ENCODE results near the gene UBE2D1. TPM values are rescaled to one million over a fixed set of nuclear protein-coding genes. Genes with fewer than 3 reads are reported as not detected.

The UBE2D1 gene
- total RNA-seq, 1 donor from 2014 or later, result 56.6 TPM

- H3K36me3 ChIP-seq, result no peaks in the 10 kb centered on the region
- H3K4me2 ChIP-seq, result no peak overlapping the region
- peaks cover 6% of the 10 kb centered on the region for H3K4me1 Mint-ChIP-seq
- H3K4me1 ChIP-seq, result no peaks in the 10 kb centered on the region
- H2AFZ ChIP-seq (replicated peaks), result no peak overlapping the region
- H3F3A ChIP-seq (ENCODE audit: low read depth), result no peaks in the 10 kb centered on the region
- H3K4me3 ChIP-seq, result no peak overlapping the region
- no peak overlapping the region for H3K27ac Mint-ChIP-seq
- no peak for DNase-seq (ENCODE audit: low spot score)
- H3K27me3 Mint-ChIP-seq (ENCODE audit: insufficient read depth, low read depth), result no peaks in the 10 kb centered on the region
- no peaks in the 10 kb centered on the region for H3K27me3 ChIP-seq
- H3K36me3 Mint-ChIP-seq, result no peaks in the 10 kb centered on the region
- H3K27ac ChIP-seq, result no peak overlapping the region
- H3K9me3 Mint-ChIP-seq, result no peaks in the 10 kb centered on the region
- no peaks in the 10 kb centered on the region for H3K9me3 ChIP-seq (ENCODE audit: low read depth)
- H3K4me3 Mint-ChIP-seq, result no peak overlapping the region
- H3K79me2 ChIP-seq (ENCODE audit: low read depth), result peaks cover 65% of the 10 kb centered on the region
- peaks cover 12% of the 10 kb centered on the region for H4K20me1 ChIP-seq (ENCODE audit: low read depth)
- no peak overlapping the region for H3K9ac ChIP-seq
- TF ChIP-seq EZH2phosphoT487 (IDR thresholded peaks at IDR 0.05) (no peak), EZH2 (IDR thresholded peaks at IDR 0.05) (no peak), CTCF (IDR thresholded peaks at IDR 0.05) (no peak)
These were observed 21.9 kb downstream of the UBE2D1 start for GRCh38 chr10:58356756-58357155.

- H3F3A ChIP-seq (ENCODE audit: low read depth), result no peaks in the 10 kb centered on the region
- peaks cover 50% of the 10 kb centered on the region for H3K79me2 ChIP-seq (ENCODE audit: low read depth)
- Mint-ChIP-seq H3K36me3 (no peaks in the 10 kb centered on the region), H3K4me1 (peaks cover 3% of the 10 kb centered on the region), H3K9me3 (no peaks in the 10 kb centered on the region), H3K4me3 (no peak overlapping the region), H3K27ac (no peak overlapping the region), H3K27me3 (ENCODE audit: insufficient read depth, low read depth) (no peaks in the 10 kb centered on the region)
- H4K20me1 ChIP-seq (ENCODE audit: low read depth), result peaks cover 12% of the 10 kb centered on the region
- H3K4me3 ChIP-seq, result no peak overlapping the region
- H3K27ac ChIP-seq, result no peak overlapping the region
- H3K9me3 ChIP-seq (ENCODE audit: low read depth), result no peaks in the 10 kb centered on the region
- no peak for TF ChIP-seq EZH2phosphoT487 (IDR thresholded peaks at IDR 0.05)
- TF ChIP-seq CTCF (IDR thresholded peaks at IDR 0.05), result no peak
- no peak for TF ChIP-seq EZH2 (IDR thresholded peaks at IDR 0.05)
- H3K27me3 ChIP-seq, result no peaks in the 10 kb centered on the region
- no peaks in the 10 kb centered on the region for H3K4me1 ChIP-seq
- no peak overlapping the region for H3K9ac ChIP-seq
- no peak overlapping the region for H3K4me2 ChIP-seq
- peaks cover 3% of the 10 kb centered on the region for H3K36me3 ChIP-seq
- no peak overlapping the region for H2AFZ ChIP-seq (replicated peaks)
- DNase-seq (ENCODE audit: low spot score), result no peak
These were observed 23.6 kb downstream of the UBE2D1 start for GRCh38 chr10:58358314-58358933.

- no peak overlapping the region for H2AFZ ChIP-seq (replicated peaks)
- no peaks in the 10 kb centered on the region for H3K27me3 Mint-ChIP-seq (ENCODE audit: insufficient read depth, low read depth)
- H3K4me2 ChIP-seq, result no peak overlapping the region
- no peak for DNase-seq (ENCODE audit: low spot score)
- no peaks in the 10 kb centered on the region for H3K36me3 Mint-ChIP-seq
- no peak overlapping the region for H3K4me3 Mint-ChIP-seq
- H3K27me3 ChIP-seq, result no peaks in the 10 kb centered on the region
- H3K4me1 Mint-ChIP-seq, result peaks cover 3% of the 10 kb centered on the region
- TF ChIP-seq CTCF (IDR thresholded peaks at IDR 0.05) (no peak), EZH2phosphoT487 (IDR thresholded peaks at IDR 0.05) (no peak), EZH2 (IDR thresholded peaks at IDR 0.05) (no peak)
- H3F3A ChIP-seq (ENCODE audit: low read depth), result no peaks in the 10 kb centered on the region
- no peak overlapping the region for H3K9ac ChIP-seq
- peaks cover 45% of the 10 kb centered on the region for H3K79me2 ChIP-seq (ENCODE audit: low read depth)
- no peaks in the 10 kb centered on the region for H3K4me1 ChIP-seq
- peaks cover 7% of the 10 kb centered on the region for H4K20me1 ChIP-seq (ENCODE audit: low read depth)
- H3K27ac ChIP-seq, result no peak overlapping the region
- H3K27ac Mint-ChIP-seq, result no peak overlapping the region
- H3K9me3 Mint-ChIP-seq, result no peaks in the 10 kb centered on the region
- H3K36me3 ChIP-seq, result peaks cover 3% of the 10 kb centered on the region
- H3K9me3 ChIP-seq (ENCODE audit: low read depth), result no peaks in the 10 kb centered on the region
- no peak overlapping the region for H3K4me3 ChIP-seq
These were observed 24.1 kb downstream of the UBE2D1 start for GRCh38 chr10:58358947-58359346.

All from neural progenitor cell (in vitro differentiated cells).